ENCODE measurements around the gene DIS3L2.
"Not testable (repeated sequence)": the region's sequence is repeated elsewhere in the genome, so short reads cannot be mapped to it uniquely, and the experiment has no call there.

The DIS3L2 gene

GRCh38 chr2:232324778-232325177 lies 363.3 kb downstream of the DIS3L2 start:
- Histone ChIP-seq H3K4me3 (no peak overlapping the region), H3K36me3 (ENCODE audit: insufficient read depth, low read length) (no peaks in the 10 kb centered on the region), H3K9me3 (ENCODE audit: low read depth, low read length) (no peaks in the 10 kb centered on the region), H3K9ac (ENCODE audit: insufficient read length) (no peak overlapping the region), H3K27ac (no peak overlapping the region)
- DNase-seq (ENCODE audit: low read depth, low spot score) = no peak
- no peak for TF ChIP-seq EZH2 (IDR thresholded peaks at IDR 0.05)
- TF ChIP-seq FOXP2 (optimal IDR thresholded peaks at IDR 0.05; ENCODE audit: control extremely low read depth, extremely low read length, insufficient read depth) = no peak
- no peak for TF ChIP-seq POLR2AphosphoS5 (IDR thresholded peaks at IDR 0.05; ENCODE audit: borderline replicate concordance, low read depth, low read length)

DNA sequence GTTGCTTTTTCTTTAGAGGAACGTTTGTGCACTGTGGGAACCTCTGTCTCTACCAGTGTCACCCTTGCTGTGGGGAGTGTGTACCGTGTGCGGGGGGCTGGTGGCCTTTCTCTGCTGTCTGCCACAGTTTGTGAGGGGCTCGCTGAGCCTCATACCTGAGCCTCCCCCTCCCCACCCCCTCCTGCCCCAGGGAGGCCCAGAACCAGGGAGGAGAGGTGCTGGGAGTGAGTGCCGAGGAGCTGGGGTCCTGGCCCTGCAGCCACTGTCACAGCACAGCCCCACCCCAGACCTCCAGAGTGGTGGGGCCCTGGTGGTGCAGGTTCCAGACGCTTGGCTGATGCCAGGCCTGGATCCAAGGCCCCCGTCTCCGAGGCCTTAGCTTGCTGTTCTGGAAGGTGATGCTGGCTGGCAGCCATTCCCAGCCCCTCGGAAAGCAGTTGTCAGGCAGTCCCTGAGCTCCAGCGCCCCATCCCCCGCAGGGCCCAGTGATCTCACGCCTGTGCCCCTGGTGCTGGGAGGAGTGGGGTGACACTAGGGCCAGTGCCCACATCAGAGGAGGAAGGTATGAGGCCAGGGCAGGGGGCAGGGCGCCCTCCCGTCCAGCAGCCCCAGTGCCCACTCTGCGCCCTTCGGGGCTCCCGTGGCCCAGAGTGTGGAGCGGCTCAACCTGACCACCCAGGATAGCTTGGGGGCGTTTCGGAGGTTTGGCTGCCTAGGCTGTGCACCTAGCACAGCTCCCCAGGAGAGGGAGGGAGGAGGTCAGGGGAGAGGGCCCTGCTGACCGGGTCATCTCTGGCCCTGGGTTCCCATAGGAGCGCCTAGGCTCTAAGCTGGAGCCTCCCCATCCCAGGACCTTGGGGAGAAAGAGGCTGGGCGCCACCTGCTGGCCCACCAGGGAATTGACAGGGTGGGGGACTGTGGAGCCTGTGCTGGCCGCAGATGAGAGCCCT lies 364.1 kb downstream of the DIS3L2 start:
- TF ChIP-seq EZH2 (IDR thresholded peaks at IDR 0.05) = no peak
- no peak for TF ChIP-seq POLR2AphosphoS5 (IDR thresholded peaks at IDR 0.05; ENCODE audit: borderline replicate concordance, low read depth, low read length)
- TF ChIP-seq FOXP2 (optimal IDR thresholded peaks at IDR 0.05; ENCODE audit: control extremely low read depth, extremely low read length, insufficient read depth) = no peak
- Histone ChIP-seq H3K27ac (no peak overlapping the region), H3K9ac (ENCODE audit: insufficient read length) (no peak overlapping the region), H3K36me3 (ENCODE audit: insufficient read depth, low read length) (no peaks in the 10 kb centered on the region), H3K9me3 (ENCODE audit: low read depth, low read length) (no peaks in the 10 kb centered on the region), H3K4me3 (no peak overlapping the region)
- DNase-seq (ENCODE audit: low read depth, low spot score) = no peak

GRCh38 chr2:232326274-232327104 lies 365.0 kb downstream of the DIS3L2 start:
- H3K9me3 ChIP-seq (ENCODE audit: low read depth, low read length); H3K36me3 ChIP-seq (ENCODE audit: insufficient read depth, low read length); H3K27ac ChIP-seq; H3K4me3 ChIP-seq; H3K9ac ChIP-seq (ENCODE audit: insufficient read length); DNase-seq (ENCODE audit: low read depth, low spot score): not testable (repeated sequence)

- TF ChIP-seq FOXP2 (optimal IDR thresholded peaks at IDR 0.05; ENCODE audit: control extremely low read depth, extremely low read length, insufficient read depth) (no peak), EZH2 (IDR thresholded peaks at IDR 0.05) (no peak), POLR2AphosphoS5 (IDR thresholded peaks at IDR 0.05; ENCODE audit: borderline replicate concordance, low read depth, low read length) (no peak)
- H3K36me3 ChIP-seq (ENCODE audit: insufficient read depth, low read length) = no peaks in the 10 kb centered on the region
- no peak overlapping the region for H3K27ac ChIP-seq
- H3K9me3 ChIP-seq (ENCODE audit: low read depth, low read length) = no peaks in the 10 kb centered on the region
- H3K4me3 ChIP-seq = no peak overlapping the region
- H3K9ac ChIP-seq (ENCODE audit: insufficient read length) = no peak overlapping the region
- no peak for DNase-seq (ENCODE audit: low read depth, low spot score)
Measured at GRCh38 chr2:232327105-232328031, 365.9 kb downstream of the DIS3L2 start.

GRCh38 chr2:232328032-232328422 lies 366.5 kb downstream of the DIS3L2 start:
- TF ChIP-seq EZH2 (IDR thresholded peaks at IDR 0.05) (no peak), POLR2AphosphoS5 (IDR thresholded peaks at IDR 0.05; ENCODE audit: borderline replicate concordance, low read depth, low read length) (no peak), FOXP2 (optimal IDR thresholded peaks at IDR 0.05; ENCODE audit: control extremely low read depth, extremely low read length, insufficient read depth) (no peak)
- no peak for DNase-seq (ENCODE audit: low read depth, low spot score)
- no peak overlapping the region for H3K27ac ChIP-seq
- H3K4me3 ChIP-seq = no peak overlapping the region
- no peaks in the 10 kb centered on the region for H3K36me3 ChIP-seq (ENCODE audit: insufficient read depth, low read length)
- H3K9ac ChIP-seq (ENCODE audit: insufficient read length) = no peak overlapping the region
- H3K9me3 ChIP-seq (ENCODE audit: low read depth, low read length) = no peaks in the 10 kb centered on the region

GRCh38 chr2:232328516-232329460 lies 367.3 kb downstream of the DIS3L2 start:
- no peaks in the 10 kb centered on the region for H3K9me3 ChIP-seq (ENCODE audit: low read depth, low read length)
- no peak overlapping the region for H3K9ac ChIP-seq (ENCODE audit: insufficient read length)
- H3K36me3 ChIP-seq (ENCODE audit: insufficient read depth, low read length) = no peaks in the 10 kb centered on the region
- H3K27ac ChIP-seq = no peak overlapping the region
- no peak for DNase-seq (ENCODE audit: low read depth, low spot score)
- no peak overlapping the region for H3K4me3 ChIP-seq
- TF ChIP-seq POLR2AphosphoS5 (IDR thresholded peaks at IDR 0.05; ENCODE audit: borderline replicate concordance, low read depth, low read length) (no peak), FOXP2 (optimal IDR thresholded peaks at IDR 0.05; ENCODE audit: control extremely low read depth, extremely low read length, insufficient read depth) (no peak), EZH2 (IDR thresholded peaks at IDR 0.05) (no peak)

DNA sequence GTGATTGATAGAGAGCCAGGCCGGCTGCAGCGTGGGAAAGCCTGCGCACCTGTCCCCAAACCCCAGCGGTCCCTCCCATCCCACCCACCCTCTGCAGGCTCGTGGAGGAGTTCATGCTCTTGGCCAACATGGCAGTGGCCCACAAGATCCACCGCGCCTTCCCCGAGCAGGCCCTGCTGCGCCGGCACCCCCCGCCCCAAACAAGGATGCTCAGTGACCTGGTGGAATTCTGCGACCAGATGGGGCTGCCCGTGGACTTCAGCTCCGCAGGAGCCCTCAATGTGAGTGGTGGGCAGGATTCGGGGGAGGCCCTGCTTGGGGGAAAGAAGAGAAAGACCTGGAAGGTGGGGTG lies 368.2 kb downstream of the DIS3L2 start:
- TF ChIP-seq POLR2AphosphoS5 (IDR thresholded peaks at IDR 0.05; ENCODE audit: borderline replicate concordance, low read depth, low read length) (no peak), FOXP2 (optimal IDR thresholded peaks at IDR 0.05; ENCODE audit: control extremely low read depth, extremely low read length, insufficient read depth) (no peak), EZH2 (IDR thresholded peaks at IDR 0.05) (no peak)
- Histone ChIP-seq H3K9me3 (ENCODE audit: low read depth, low read length) (no peaks in the 10 kb centered on the region), H3K4me3 (no peak overlapping the region), H3K36me3 (ENCODE audit: insufficient read depth, low read length) (no peaks in the 10 kb centered on the region), H3K27ac (no peak overlapping the region), H3K9ac (ENCODE audit: insufficient read length) (no peak overlapping the region)
- no peak for DNase-seq (ENCODE audit: low read depth, low spot score)
